Measurements from ENCODE around the gene TUBB2A. TPM values are rescaled to one million over a fixed set of nuclear protein-coding genes. Genes with fewer than 3 reads are reported as not detected.
A peak's percentile ranks its signal among the peaks of the same experiment; 100 is the strongest.

The TUBB2A gene
- total RNA-seq, 6 experiments from 2014 or later: 32.8 to 136 (median 83.8) TPM

DNA sequence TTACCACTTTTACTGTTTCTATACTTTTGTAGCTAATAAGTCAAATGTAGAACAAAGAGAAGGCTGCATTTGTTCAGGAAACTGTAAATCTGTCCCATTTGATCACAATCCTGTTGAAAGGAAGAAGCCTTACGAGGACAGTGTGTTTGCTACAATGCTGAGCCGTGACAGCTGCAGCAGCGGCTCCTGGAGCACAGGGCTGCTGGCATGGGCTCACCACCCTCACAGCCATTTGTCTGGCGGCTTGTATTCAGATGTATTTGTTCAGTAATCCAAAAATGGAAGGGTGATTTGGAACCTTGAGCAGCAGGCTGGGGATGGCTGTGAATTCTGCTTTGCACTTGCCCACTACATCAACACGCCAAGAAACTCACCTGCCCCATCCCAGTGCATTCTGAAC is 5.7 kb downstream of the TUBB2A start:
- TF ChIP-seq POLR2A (IDR thresholded peaks at IDR 0.05) (no peak), CTCF (IDR thresholded peaks at IDR 0.05) (no peak)
- Histone ChIP-seq H3K4me3 (no peak overlapping the region), H3K36me3 (peaks cover 0 to 33% (median 16%) of the 10 kb centered on the region in 4 donors), H3K4me1 (peaks cover 0 to 13% (median 0%) of the 10 kb centered on the region in 4 donors), H3K27ac (no peak overlapping the region), H3K9me3 (no peaks in the 10 kb centered on the region), H3K27me3 (no peaks in the 10 kb centered on the region)
- no peak for DNase-seq
- intact Hi-C loops (cut with DNase I): no loop called here
- peak in 1 of 4 donors; percentile 17 for ATAC-seq
- 61% methylated on average over 5 of the region's 5 CpGs for WGBS (ENCODE audit: insufficient coverage, low coverage, low lambda C conversion rate, missing lambda C conversion rate)

DNA sequence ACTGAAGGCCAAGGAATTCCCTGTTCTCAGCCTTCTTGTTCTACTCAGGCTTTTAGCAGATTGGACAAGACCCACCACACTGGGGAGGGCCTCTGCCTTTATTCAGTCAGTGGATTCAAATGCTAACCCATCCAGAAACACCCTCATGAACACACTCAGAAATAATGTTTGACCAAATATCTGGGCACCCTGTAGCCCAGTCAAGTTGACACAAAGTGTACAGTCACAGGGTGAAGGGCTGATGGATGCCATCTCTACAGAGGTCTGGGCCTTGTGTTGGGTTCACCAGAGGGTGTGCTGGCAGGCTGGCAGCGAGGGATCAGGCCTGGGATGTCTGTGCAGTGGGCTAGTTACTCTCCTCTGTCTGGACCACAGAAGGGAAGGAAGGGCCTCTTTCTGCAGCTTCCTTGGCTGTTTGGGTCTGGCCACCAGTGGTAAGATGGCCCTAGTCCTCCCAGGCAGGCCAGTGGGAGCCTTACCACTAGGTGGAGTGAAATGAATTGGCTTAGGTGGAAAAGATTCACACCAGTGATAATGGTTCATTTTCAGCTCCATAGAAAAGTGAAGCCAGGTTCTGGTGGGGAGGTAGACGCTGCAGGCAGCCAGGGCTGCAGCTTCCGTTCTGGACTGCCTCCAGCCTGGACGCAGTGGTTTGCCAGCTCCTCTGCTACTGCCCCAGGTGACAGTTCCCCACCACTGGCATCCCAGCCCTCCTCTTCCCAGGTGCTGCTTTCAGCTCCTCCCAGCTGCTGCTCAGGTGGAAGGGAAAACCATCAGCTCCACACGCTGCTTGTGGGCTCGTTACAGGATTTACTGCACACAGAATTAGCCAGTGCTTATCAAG is 9.2 kb downstream of the TUBB2A start:
- intact Hi-C loops (cut with DNase I): no loop called here
- no peak overlapping the region for H3K4me3 ChIP-seq
- ATAC-seq (peak; percentile 24 to 38 (median 28)), DNase-seq (no peak)
- H3K36me3 ChIP-seq: peaks cover 0 to 37% (median 18%) of the 10 kb centered on the region in 4 donors
- TF ChIP-seq CTCF (IDR thresholded peaks at IDR 0.05) (peak in 1 of 4 donors; percentile 13), POLR2A (IDR thresholded peaks at IDR 0.05) (no peak)
- no peaks in the 10 kb centered on the region for H3K27me3 ChIP-seq
- H3K9me3 ChIP-seq: no peaks in the 10 kb centered on the region
- 92% methylated on average over 2 of the region's 6 CpGs for WGBS (ENCODE audit: insufficient coverage, low coverage, low lambda C conversion rate, missing lambda C conversion rate)
- no peak overlapping the region for H3K27ac ChIP-seq
- H3K4me1 ChIP-seq: peaks cover 0 to 7% (median 0%) of the 10 kb centered on the region in 4 donors

DNA sequence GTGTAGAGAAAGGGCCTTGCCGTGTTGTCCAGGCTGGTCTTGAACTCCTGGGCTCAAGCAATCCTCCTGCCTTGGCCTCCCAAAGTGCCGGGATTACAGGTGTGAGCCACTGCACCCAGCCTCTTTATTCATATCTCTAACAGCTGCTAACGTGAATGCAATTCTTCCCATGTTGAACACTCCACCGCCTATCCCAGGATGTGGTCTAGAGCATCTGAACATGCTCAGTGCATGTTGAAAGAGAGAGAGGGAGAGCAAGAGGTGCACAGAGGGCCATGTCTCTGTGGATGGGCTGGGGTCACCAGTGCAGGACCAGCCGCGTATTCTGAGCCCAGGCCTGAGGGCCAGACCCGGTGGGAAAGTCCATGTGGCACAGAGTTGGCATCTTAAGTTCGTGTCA is 12.8 kb downstream of the TUBB2A start:
- WGBS (ENCODE audit: insufficient coverage, low coverage, low lambda C conversion rate, missing lambda C conversion rate): 81% methylated on average over 7 of the region's 8 CpGs
- no peaks in the 10 kb centered on the region for H3K27me3 ChIP-seq
- intact Hi-C loops (cut with DNase I): no loop called here
- H3K27ac ChIP-seq: no peak overlapping the region
- peaks cover 0 to 55% (median 27%) of the 10 kb centered on the region in 4 donors for H3K36me3 ChIP-seq
- ATAC-seq (no peak), DNase-seq (no peak)
- no peak overlapping the region for H3K4me3 ChIP-seq
- peaks cover 0 to 17% (median 4%) of the 10 kb centered on the region in 4 donors for H3K4me1 ChIP-seq
- TF ChIP-seq CTCF (IDR thresholded peaks at IDR 0.05) (no peak), POLR2A (IDR thresholded peaks at IDR 0.05) (no peak)
- H3K9me3 ChIP-seq: no peaks in the 10 kb centered on the region

DNA sequence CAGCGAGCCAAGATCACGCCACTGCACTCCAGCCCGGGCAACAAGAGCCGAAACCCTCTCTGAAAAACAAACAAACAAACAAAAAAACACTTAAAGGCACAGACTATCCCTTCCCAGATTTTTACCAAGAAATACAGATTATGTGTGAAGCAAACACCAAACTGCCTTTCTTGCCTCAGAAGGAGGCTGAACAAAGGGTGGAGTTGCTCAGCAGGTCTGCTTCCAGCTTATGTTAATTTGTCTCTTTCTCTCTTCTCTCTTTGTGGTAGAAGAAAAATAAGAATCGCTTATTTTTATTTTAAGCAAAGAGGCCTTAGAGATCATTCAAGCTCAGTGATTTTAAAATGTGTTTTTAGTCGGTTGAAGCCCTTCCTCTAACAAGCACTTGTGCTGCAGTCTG is 14.2 kb downstream of the TUBB2A start:
- no peak for DNase-seq
- Histone ChIP-seq H3K27ac (no peak overlapping the region), H3K9me3 (no peaks in the 10 kb centered on the region), H3K36me3 (peaks cover 0 to 49% (median 21%) of the 10 kb centered on the region in 4 donors), H3K4me1 (peaks cover 0 to 32% (median 11%) of the 10 kb centered on the region in 4 donors), H3K27me3 (no peaks in the 10 kb centered on the region), H3K4me3 (no peak overlapping the region)
- ATAC-seq: no peak
- WGBS (ENCODE audit: insufficient coverage, low coverage, low lambda C conversion rate, missing lambda C conversion rate): 80% methylated on average over 6 of the region's 6 CpGs
- intact Hi-C loops (cut with DNase I): no loop called here
- no peak for TF ChIP-seq POLR2A (IDR thresholded peaks at IDR 0.05)
- TF ChIP-seq CTCF (IDR thresholded peaks at IDR 0.05): no peak
